HepG2 (cell line): ENCODE results near the gene H1-8. TPM values are rescaled to one million over a fixed set of nuclear protein-coding genes. Genes with fewer than 3 reads are reported as not detected.

Experiments used
- CCDC6 ChIP-seq: sonication (generic); formaldehyde crosslinking; IDR thresholded peaks from 2 replicates; pipeline ENCODE4 v1.8.1; 2022; ENCODE audit warnings: mild to moderate bottlenecking, missing genetic modification reagents, moderate library complexity
- EP300 ChIP-seq, 3 experiments: sonication (generic) in 1 of 3; formaldehyde crosslinking in 1 of 3; IDR thresholded peaks; 2 replicates each; pipeline versions ENCODE4 v1.5.1 to v1.6.1; 2011 to 2020; ENCODE audit warnings: low read depth in 2 of 3, low read length in 2 of 3, borderline replicate concordance in 1 of 3, improper control_type of control experiment in 1 of 3, mild to moderate bottlenecking in 1 of 3, missing genetic modification reagents in 1 of 3, moderate library complexity in 1 of 3
- ERF ChIP-seq: IDR thresholded peaks from 2 replicates; pipeline ENCODE4 v1.6.1; 2018; ENCODE audit warnings: missing biosample characterization, missing genetic modification reagents
- HNF4A ChIP-seq: sonication (generic); formaldehyde crosslinking; IDR thresholded peaks from 2 replicates; pipeline ENCODE4 v1.4.0; 2020; ENCODE audit warnings: missing genetic modification reagents
- JUND ChIP-seq: sonication (generic); formaldehyde crosslinking; IDR thresholded peaks from 2 replicates; pipeline ENCODE4 v1.8.0; 2022; ENCODE audit warnings: mild to moderate bottlenecking, missing genetic modification reagents
- MBD4 ChIP-seq: IDR thresholded peaks from 2 replicates; pipeline ENCODE4 v1.6.1; 2012; ENCODE audit warnings: low read length, inconsistent platforms, borderline replicate concordance
- NFAT5 ChIP-seq: sonication (generic); formaldehyde crosslinking; IDR thresholded peaks from 2 replicates; pipeline ENCODE4 v1.4.0; 2020; ENCODE audit warnings: missing genetic modification reagents
- SNRNP70 ChIP-seq: fragments of 200-400 bp; formaldehyde crosslinking; IDR thresholded peaks from 2 replicates; pipeline ENCODE4 v1.6.1; 2017; ENCODE audit warnings: mild to moderate bottlenecking, low read depth, low read length, moderate library complexity
- UBTF ChIP-seq: sonication (generic); formaldehyde crosslinking; IDR thresholded peaks from 2 replicates; pipeline ENCODE4 v1.4.0; 2020; ENCODE audit warnings: mild to moderate bottlenecking, missing genetic modification reagents
- ZNF160 ChIP-seq: sonication (generic); formaldehyde crosslinking; IDR thresholded peaks from 2 replicates; pipeline ENCODE4 v1.8.0; 2022; ENCODE audit warnings: mild to moderate bottlenecking, inconsistent platforms, missing genetic modification reagents
- ZNF501 ChIP-seq: sonication (generic); formaldehyde crosslinking; IDR thresholded peaks from 2 replicates; pipeline ENCODE4 v1.5.1; 2020; ENCODE audit warnings: mild to moderate bottlenecking, moderate library complexity, missing genetic modification reagents
- ZNF614 ChIP-seq: IDR thresholded peaks from 2 replicates; pipeline ENCODE4 v1.6.1; 2018; ENCODE audit warnings: missing biosample characterization, missing genetic modification reagents, inconsistent platforms, borderline replicate concordance
- ZNF674 ChIP-seq: sonication (generic); formaldehyde crosslinking; IDR thresholded peaks from 2 replicates; pipeline ENCODE4 v1.5.0; 2020; ENCODE audit warnings: low read depth, mild to moderate bottlenecking, missing genetic modification reagents
- ZNF766 ChIP-seq: sonication (generic); formaldehyde crosslinking; IDR thresholded peaks from 2 replicates; pipeline ENCODE4 v1.5.0; 2020; ENCODE audit warnings: missing genetic modification reagents, borderline replicate concordance
- ZNF781 ChIP-seq: sonication (generic); formaldehyde crosslinking; IDR thresholded peaks from 2 replicates; pipeline ENCODE4 v1.5.1; 2020; ENCODE audit warnings: borderline replicate concordance, mild to moderate bottlenecking, missing genetic modification reagents; ENCODE audit errors: not compliant biosample characterization
- ZSCAN5A ChIP-seq: sonication (generic); formaldehyde crosslinking; IDR thresholded peaks from 2 replicates; pipeline ENCODE4 v1.8.0; 2022; ENCODE audit warnings: mild to moderate bottlenecking, missing genetic modification reagents, borderline replicate concordance
- ZUFSP ChIP-seq: sonication (generic); formaldehyde crosslinking; IDR thresholded peaks from 2 replicates; pipeline ENCODE4 v1.9.0; 2021; ENCODE audit warnings: missing genetic modification reagents, mild to moderate bottlenecking, borderline replicate concordance
- polyA plus RNA-seq, 8 experiments: library from polyadenylated mRNA; depleted of rRNA in 3 of 8; stranded (reverse) in 7 of 8; unstranded in 1 of 8; fragments of >200 nt; fragmentation: Illumina TruSeq in 4 of 8; extraction: Trizol in 4 of 8; gene quantifications; 2 replicates each; pipeline versions ENCODE4 v1.2.1 to v1.2.3, GENCODE V29; 2011 to 2016; ENCODE audit warnings: low read depth in 4 of 8, missing spikeins in 1 of 8, mixed read lengths in 1 of 8; ENCODE audit not compliant: insufficient read depth in 1 of 8
- total RNA-seq, 5 experiments: library from RNA; depleted of rRNA; stranded (reverse); fragments of >200 nt; fragmentation: Illumina TruSeq; extraction: Trizol; gene quantifications; 2 replicates each; pipeline ENCODE4 v1.2.3, GENCODE V29; 2016; ENCODE audit warnings: low read depth in 1 of 5

Gene H1-8
- total and polyA plus RNA-seq, 2 of the 13 experiments (the other 11 are each of a cell fraction or from before 2014, with no cell fraction given) = 0.08 TPM; not detected in 1

- TF ChIP-seq ZNF766 (CRISPR knock-in tag) (no peak), ZNF160 (CRISPR knock-in tag) (no peak), UBTF (CRISPR knock-in tag) (no peak; the same call in 1 of the 2 replicates), ZNF674 (CRISPR knock-in tag) (no peak), NFAT5 (no peak), MBD4 (no peak), ZNF501 (CRISPR knock-in tag) (peak; percentile 67; the same call in 1 of the 2 replicates), SNRNP70 (no peak), HNF4A (CRISPR knock-in tag) (peak; percentile 15; the same call in 1 of the 2 replicates), ERF (no peak), ZNF781 (no peak), JUND (CRISPR knock-in tag) (peak; percentile 47; the same call in 1 of the 2 replicates), CCDC6 (CRISPR knock-in tag) (no peak), EP300 (IDR thresholded peaks at IDR 0.05; ENCODE audit: low read depth in 2 of 2, low read length in 2 of 2) (peak; percentile 52 to 70; a peak in 3 of 4 replicates), EP300 (CRISPR knock-in tag; IDR thresholded peaks at IDR 0.05; ENCODE audit: borderline replicate concordance) (peak; percentile 68; the same call in 1 of the 2 replicates), ZSCAN5A (CRISPR knock-in tag) (no peak), ZNF614 (CRISPR knock-in tag) (0 out of 2 replicates have a peak, but pooled peaks have one; percentile 28), ZUFSP (CRISPR knock-in tag) (no peak)
These were observed 16.0 kb downstream of the H1-8 start (continued) for GRCh38 chr3:129558772-129559564.
